Smooth muscle cell of the brain vasculature (primary cell): ENCODE measurements around the gene DCP1A.

Source experiments
- DNase-seq: peaks from one replicate; pipeline ENCODE4 v3.0.0-alpha.2; 2012; ENCODE audit warnings: low read depth, low spot score

DCP1A gene

DNA sequence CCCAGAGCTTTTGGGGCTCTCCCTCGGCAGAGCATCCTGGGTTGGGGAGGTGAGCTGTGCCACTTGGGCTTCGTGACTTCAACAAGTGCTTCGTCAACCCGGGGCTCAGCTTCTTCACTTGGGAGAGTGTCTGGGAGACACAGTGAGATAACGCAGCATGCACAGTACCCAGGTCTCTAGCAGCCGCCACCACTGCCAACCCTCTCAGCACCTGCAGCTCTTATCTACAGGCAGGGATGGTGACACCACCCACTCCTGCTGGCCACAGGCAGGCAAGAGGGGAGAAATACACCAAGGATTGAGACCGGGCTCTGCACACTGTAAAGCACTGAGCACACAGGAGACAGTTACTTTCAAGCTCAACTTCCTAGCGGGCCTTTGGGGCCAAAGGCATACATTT lies 103.1 kb downstream of the DCP1A start:
- DNase-seq: no peak

DNA sequence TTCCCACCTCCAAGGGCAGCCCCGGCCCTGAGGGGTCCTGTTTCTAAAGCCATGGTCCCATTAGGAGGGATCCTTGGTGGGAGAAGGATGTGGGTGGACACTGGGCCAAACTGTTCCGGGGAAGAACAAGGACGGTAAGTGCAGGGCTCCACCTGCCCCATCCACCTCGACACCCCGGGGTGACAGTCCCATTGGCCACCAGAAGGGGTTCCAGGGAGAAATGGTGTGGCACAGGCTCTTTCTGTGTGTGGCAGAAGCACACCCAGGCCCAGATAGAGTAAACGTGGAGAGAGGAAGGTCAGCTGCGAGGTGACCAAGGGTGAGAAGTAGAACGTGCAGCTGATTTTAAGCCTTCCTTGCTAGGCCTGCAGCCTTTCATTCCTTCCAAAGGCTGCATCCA lies 103.6 kb downstream of the DCP1A start:
- DNase-seq: no peak

GRCh38 chr3:53243165-53243564 lies 104.2 kb downstream of the DCP1A start:
- peak; percentile 59 for DNase-seq

- DNase-seq: no peak
Measured at GRCh38 chr3:53242642-53243041, 104.7 kb downstream of the DCP1A start.

DNA sequence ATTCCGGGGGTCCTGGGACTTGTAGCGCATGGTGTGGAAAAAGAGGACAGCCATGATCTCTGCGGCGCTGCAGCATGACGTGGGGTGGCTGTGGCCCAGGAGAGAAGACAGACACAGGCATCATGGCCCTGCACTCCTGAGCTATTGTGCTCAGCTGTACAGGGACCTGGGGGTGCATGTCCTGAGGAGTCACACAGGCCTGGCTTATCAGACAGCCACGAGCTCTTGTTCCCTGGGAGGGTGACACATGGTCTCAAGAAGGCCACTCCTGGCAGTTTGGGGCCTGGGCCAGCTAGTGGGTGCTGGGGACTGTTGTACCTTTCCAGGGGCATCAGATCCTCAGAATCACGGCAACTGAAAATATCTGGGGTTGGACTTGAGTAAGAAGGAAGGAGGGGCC lies 105.2 kb downstream of the DCP1A start:
- DNase-seq: no peak

GRCh38 chr3:53240989-53241972 lies 106.1 kb downstream of the DCP1A start:
- no peak for DNase-seq

DNA sequence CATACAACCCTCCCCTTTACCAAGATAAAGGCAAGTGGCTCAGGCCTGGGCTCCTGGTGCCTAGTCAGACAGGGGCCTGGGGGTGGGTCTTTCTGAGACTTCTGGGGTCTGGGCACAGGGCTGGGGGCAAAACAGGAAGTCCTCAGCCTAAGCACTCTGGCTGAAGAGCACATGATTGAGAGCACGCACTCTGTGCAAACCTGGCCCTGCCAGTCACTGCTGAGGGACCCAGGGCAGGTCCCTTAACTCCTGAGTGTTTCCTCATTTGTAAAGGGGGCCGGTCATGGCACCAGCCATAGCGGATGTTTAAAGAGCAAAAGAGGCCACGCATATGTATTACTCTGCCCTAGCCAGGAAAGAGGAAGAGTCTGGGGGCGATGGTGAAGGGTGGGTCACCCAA lies 107.5 kb downstream of the DCP1A start:
- DNase-seq: no peak

GRCh38 chr3:53238886-53239285 lies 108.5 kb downstream of the DCP1A start:
- DNase-seq: no peak

DNA sequence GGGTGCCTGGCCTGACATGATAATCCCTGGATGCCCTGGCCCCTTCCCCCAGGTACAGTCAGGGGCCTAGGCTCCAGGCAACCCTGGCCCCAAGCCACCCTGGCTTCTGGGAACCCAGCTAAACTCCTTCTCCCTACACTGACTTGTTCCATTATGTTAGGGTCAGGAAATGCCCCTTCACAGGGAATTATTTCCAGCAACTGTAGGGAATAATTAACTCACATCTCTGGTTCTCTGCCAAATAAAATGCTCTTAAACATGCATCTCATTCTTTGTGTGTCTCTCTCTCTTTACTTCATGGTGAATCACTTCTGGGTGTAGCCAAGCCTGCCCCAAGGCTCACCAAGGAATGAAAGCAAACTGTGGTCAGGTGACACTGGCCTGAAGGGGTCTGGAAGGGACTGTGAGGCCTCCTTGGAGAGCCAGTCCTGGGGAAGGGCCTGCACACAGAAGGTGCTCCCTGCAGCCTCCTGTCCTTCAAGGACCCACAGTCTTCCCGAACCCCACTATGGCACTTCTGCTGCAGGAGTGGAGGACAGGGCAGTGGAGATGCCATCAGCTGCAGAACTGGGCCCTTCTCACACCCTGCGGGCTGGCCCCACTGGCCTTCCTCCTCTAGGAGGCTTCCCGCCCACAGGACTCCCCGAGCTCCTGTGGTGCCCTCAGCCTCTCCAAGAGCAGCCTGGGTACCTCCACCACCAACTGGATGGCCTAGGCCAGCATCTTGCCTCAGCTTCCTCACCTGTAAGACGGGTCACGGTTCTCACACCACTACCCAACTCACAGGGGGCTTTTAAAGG lies 109.1 kb downstream of the DCP1A start:
- peak; percentile 60 for DNase-seq

- DNase-seq: peak; percentile 77
Measured at GRCh38 chr3:53236112-53236841, 111.1 kb downstream of the DCP1A start.

GRCh38 chr3:53235545-53235944 lies 111.8 kb downstream of the DCP1A start:
- DNase-seq: no peak

DNA sequence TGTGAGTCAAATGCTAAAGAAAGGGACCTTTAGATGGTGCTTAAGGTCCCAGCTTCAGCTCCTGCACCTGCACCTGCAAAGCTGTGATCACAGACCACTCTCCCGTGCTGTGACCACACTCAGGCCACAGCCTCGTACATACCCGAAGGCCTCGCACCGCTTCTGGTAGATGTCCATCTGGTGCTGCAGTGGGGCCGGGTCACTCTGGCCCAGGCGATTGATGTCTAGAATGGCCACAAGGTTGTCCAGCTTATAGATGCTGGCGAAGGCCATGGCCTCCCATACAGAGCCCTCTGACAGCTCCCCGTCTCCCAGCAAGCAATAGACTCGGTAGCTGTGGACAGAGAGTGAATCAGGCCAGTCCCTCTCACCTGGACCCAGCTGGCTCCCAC lies 112.5 kb downstream of the DCP1A start:
- DNase-seq: no peak

- no peak for DNase-seq
Measured at GRCh38 chr3:53234130-53234840, 113.1 kb downstream of the DCP1A start.
